Islet of Langerhans (tissue), 1 donor: ENCODE data around the gene BBS12.

Experiments
- FAIRE-seq: peaks from one replicate; lab custom pipeline; 2011; peaks lifted over from hg19 to GRCh38; lab: Jason Lieb, UNC

BBS12 gene

GRCh38 chr4:122715221-122715620 lies 17.3 kb upstream of the BBS12 start:
- no peak for FAIRE-seq

GRCh38 chr4:122716825-122717448 lies 15.6 kb upstream of the BBS12 start:
- FAIRE-seq, result peak; percentile 80

GRCh38 chr4:122718281-122718680 lies 14.2 kb upstream of the BBS12 start:
- no peak for FAIRE-seq

GRCh38 chr4:122722256-122722655 lies 10.2 kb upstream of the BBS12 start:
- FAIRE-seq, result no peak

GRCh38 chr4:122728856-122729255 lies 3.6 kb upstream of the BBS12 start:
- FAIRE-seq, result no peak

GRCh38 chr4:122731676-122732075 lies 828 bp upstream of the BBS12 start:
- FAIRE-seq, result no peak

- peak; percentile 72 for FAIRE-seq
These were observed 1.2 kb downstream of the BBS12 start for GRCh38 chr4:122733787-122734120.

GRCh38 chr4:122739174-122739573 lies 6.7 kb downstream of the BBS12 start:
- FAIRE-seq, result no peak

- no peak for FAIRE-seq
These were observed 10.7 kb downstream of the BBS12 start for GRCh38 chr4:122742933-122743829.

GRCh38 chr4:122744229-122744628 lies 11.7 kb downstream of the BBS12 start:
- no peak for FAIRE-seq

GRCh38 chr4:122746485-122746965 lies 14.0 kb downstream of the BBS12 start:
- FAIRE-seq, result no peak

GRCh38 chr4:122747068-122747467 lies 14.6 kb downstream of the BBS12 start:
- no peak for FAIRE-seq

GRCh38 chr4:122747883-122748282 lies 15.4 kb downstream of the BBS12 start:
- FAIRE-seq, result no peak

GRCh38 chr4:122749704-122750454 lies 17.4 kb downstream of the BBS12 start:
- FAIRE-seq, result no peak

- no peak for FAIRE-seq
These were observed 23.2 kb downstream of the BBS12 start for GRCh38 chr4:122755675-122756074.

- FAIRE-seq, result peak; percentile 92
These were observed 25.5 kb downstream of the BBS12 start for GRCh38 chr4:122758033-122758432.

GRCh38 chr4:122759639-122760310 lies 27.3 kb downstream of the BBS12 start:
- no peak for FAIRE-seq

- FAIRE-seq, result no peak
These were observed 30.0 kb downstream of the BBS12 start for GRCh38 chr4:122762520-122762919.

- no peak for FAIRE-seq
These were observed 30.6 kb downstream of the BBS12 start for GRCh38 chr4:122762966-122763716.

GRCh38 chr4:122764071-122764820 lies 31.7 kb downstream of the BBS12 start:
- no peak for FAIRE-seq

- FAIRE-seq, result no peak
These were observed 32.3 kb downstream of the BBS12 start for GRCh38 chr4:122764821-122765215.
